HepG2 (cell line): ENCODE results near the gene H1-8. TPM values are rescaled to one million over a fixed set of nuclear protein-coding genes. Genes with fewer than 3 reads are reported as not detected.

Experiments used
- ATAC-seq: fragments of 200-7000 bp; cut with Tn5 transposase; 3 replicates; pipeline ENCODE4 v1.9.1; 2020; ENCODE audit warnings: mild to moderate bottlenecking, moderate library complexity
- BruUV-seq: library from RNA; stranded (reverse); fragments of 400-500 nt; replicated peaks from 2 replicates; lab custom pipeline; 2021; lab: Mats Ljungman, UMichigan
- CTCF ChIA-PET: fragments of 300-600 bp; formaldehyde crosslinking; extraction: SDS; loops from one replicate; lab custom pipeline; 2021; ENCODE audit warnings: low total read pairs, inconsistent platforms, low intra/inter-chr PET ratio; lab: Yijun Ruan, JAX
- POLR2A ChIA-PET: fragments of 350-600 bp; sonication (Branson Sonifier 250); formaldehyde crosslinking; loops from one replicate; lab custom pipeline; 2020; ENCODE audit warnings: antibody characterized with exemption, inconsistent platforms; lab: Yijun Ruan, JAX
- DNase-seq: peaks from one replicate; pipeline ENCODE4 v3.0.0-alpha.2; 2015; ENCODE audit warnings: low spot score
- FAIRE-seq: peaks from 3 replicates; lab custom pipeline; 2011; peaks lifted over from hg19 to GRCh38; lab: Jason Lieb, UNC
- H2AFZ ChIP-seq: one replicate; pipeline ENCODE4 v1.6.1; 2011; ENCODE audit warnings: low read length, inconsistent platforms
- H3K27ac ChIP-seq: fragments of 300-600 bp; 3 replicates; pipeline ENCODE4 v1.8.0; 2011; ENCODE audit warnings: mixed run types, mild to moderate bottlenecking, mixed read lengths, low read length, inconsistent platforms; ENCODE audit not compliant: insufficient read depth; ENCODE audit errors: extremely low read length
- H3K27me3 ChIP-seq, 2 experiments: fragments of 200-600 bp in 1 of 2; 2 replicates in 1 of 2; 3 replicates in 1 of 2; pipeline versions ENCODE4 v1.6.0 to v1.8.0; 2011; ENCODE audit warnings: low read length in 2 of 2, mild to moderate bottlenecking in 2 of 2, moderate library complexity in 2 of 2, inconsistent platforms in 1 of 2; ENCODE audit not compliant: insufficient read depth in 2 of 2, control insufficient read depth in 1 of 2
- H3K36me3 ChIP-seq, 2 experiments: fragments of 200-600 bp in 1 of 2; replicated peaks in 1 of 2; 2 replicates in 1 of 2; 3 replicates in 1 of 2; pipeline versions ENCODE4 v1.5.1 to v1.8.0; 2011; ENCODE audit warnings: low read length in 2 of 2, inconsistent platforms in 1 of 2; ENCODE audit not compliant: insufficient read depth in 2 of 2, control insufficient read depth in 1 of 2
- H3K4me1 ChIP-seq: 2 replicates; pipeline ENCODE4 v1.5.1; 2012; ENCODE audit warnings: low read length, inconsistent platforms; ENCODE audit not compliant: insufficient read depth
- H3K4me2 ChIP-seq: 2 replicates; pipeline ENCODE4 v1.6.0; 2011; ENCODE audit warnings: low read depth, low read length, inconsistent platforms
- H3K4me3 ChIP-seq, 3 experiments: fragments of 200-600 bp in 1 of 3; sonication (generic), shearing (Covaris generic) in 1 of 3; replicated peaks in 1 of 3; 2 replicates each; pipeline ENCODE4 v1.5.1; 2011 to 2016; ENCODE audit warnings: low read length in 3 of 3, inconsistent platforms in 2 of 3, low read depth in 2 of 3, mild to moderate bottlenecking in 2 of 3, control low read depth in 1 of 3, mixed read lengths in 1 of 3; ENCODE audit not compliant: insufficient read depth in 1 of 3
- H3K79me2 ChIP-seq: one replicate; pipeline ENCODE4 v1.6.1; 2011; ENCODE audit warnings: low read length, inconsistent platforms; ENCODE audit not compliant: insufficient read depth
- H3K9ac ChIP-seq: 2 replicates; pipeline ENCODE4 v1.6.0; 2011; ENCODE audit warnings: mild to moderate bottlenecking, low read depth, low read length, inconsistent platforms; ENCODE audit not compliant: insufficient read depth
- H3K9me3 ChIP-seq: 2 replicates; pipeline ENCODE4 v1.5.1; 2012; ENCODE audit warnings: mild to moderate bottlenecking, low read length
- H4K20me1 ChIP-seq: 2 replicates; pipeline ENCODE4 v1.6.0; 2011; ENCODE audit warnings: inconsistent platforms, mild to moderate bottlenecking, low read length, moderate library complexity; ENCODE audit not compliant: insufficient read depth
- CENPT ChIP-seq: sonication (generic); formaldehyde crosslinking; IDR thresholded peaks from 2 replicates; pipeline ENCODE4 v1.8.0; 2022; ENCODE audit warnings: low read depth, mild to moderate bottlenecking, moderate library complexity, missing genetic modification reagents
- ETV6 ChIP-seq: sonication (generic); formaldehyde crosslinking; conservative IDR thresholded peaks from 2 replicates; pipeline ENCODE4 v1.4.0; 2020; ENCODE audit warnings: missing genetic modification reagents
- FOXA3 ChIP-seq: IDR thresholded peaks from 2 replicates; pipeline ENCODE4 v1.6.1; 2016; ENCODE audit warnings: missing genetic modification reagents, missing compliant biosample characterization
- FOXC1 ChIP-seq: sonication (generic); formaldehyde crosslinking; IDR thresholded peaks from 2 replicates; pipeline ENCODE4 v1.8.0; 2022; ENCODE audit warnings: mild to moderate bottlenecking, missing genetic modification reagents, borderline replicate concordance
- GABPB1 ChIP-seq: IDR thresholded peaks from 2 replicates; pipeline ENCODE4 v1.6.1; 2016; ENCODE audit warnings: mild to moderate bottlenecking, missing genetic modification reagents, moderate library complexity, missing compliant biosample characterization
- NCOA5 ChIP-seq: sonication (generic); formaldehyde crosslinking; IDR thresholded peaks from 2 replicates; pipeline ENCODE4 v1.4.0; 2020; ENCODE audit warnings: missing genetic modification reagents
- NFE2L2 ChIP-seq: fragments of 150-350 bp; IDR thresholded peaks from 2 replicates; pipeline ENCODE4 v1.6.1; 2014; ENCODE audit warnings: low read length
- NFYB ChIP-seq: sonication (generic); formaldehyde crosslinking; IDR thresholded peaks from 2 replicates; pipeline ENCODE4 v1.4.0; 2020; ENCODE audit warnings: missing genetic modification reagents
- U2AF2 ChIP-seq: fragments of 200-400 bp; formaldehyde crosslinking; IDR thresholded peaks from 2 replicates; pipeline ENCODE4 v1.6.1; 2017; ENCODE audit warnings: low read depth, mild to moderate bottlenecking, low read length
- ZNF235 ChIP-seq: sonication (generic); formaldehyde crosslinking; IDR thresholded peaks from 2 replicates; pipeline ENCODE4 v1.8.1; 2023; ENCODE audit warnings: mild to moderate bottlenecking, missing genetic modification reagents, borderline replicate concordance
- ZNF292 ChIP-seq: sonication (generic); formaldehyde crosslinking; IDR thresholded peaks from 2 replicates; pipeline ENCODE4 v1.8.1; 2022; ENCODE audit warnings: mild to moderate bottlenecking, low read depth, missing genetic modification reagents, borderline replicate concordance
- ZNF451 ChIP-seq: sonication (generic); formaldehyde crosslinking; IDR thresholded peaks from 2 replicates; pipeline ENCODE4 v1.5.0; 2020; ENCODE audit warnings: mild to moderate bottlenecking, missing genetic modification reagents
- WGBS: methylation state at CpG from one replicate; pipeline ENCODE4 v1.1.6; 2017; ENCODE audit warnings: low lambda C conversion rate; 5-methylcytosine and 5-hydroxymethylcytosine counted together
- in situ Hi-C: cut with HindIII; loops from 2 replicates; pipeline ENCODE4 v1.10.0; 2017; ENCODE audit warnings: low pct_unique_long_range_greater_than_20kb; ENCODE audit not compliant: extremely low pct_ligation_motif_present
- intact Hi-C: fragments of 100-400 bp; cut with micrococcal nuclease; formaldehyde crosslinking; loops from one replicate; pipeline ENCODE4 v1.10.0; 2022; ENCODE audit not compliant: unreplicated experiment
- polyA plus RNA-seq, 8 experiments: library from polyadenylated mRNA; depleted of rRNA in 3 of 8; stranded (reverse) in 7 of 8; unstranded in 1 of 8; fragments of >200 nt; fragmentation: Illumina TruSeq in 4 of 8; extraction: Trizol in 4 of 8; gene quantifications; 2 replicates each; pipeline versions ENCODE4 v1.2.1 to v1.2.3, GENCODE V29; 2011 to 2016; ENCODE audit warnings: low read depth in 4 of 8, missing spikeins in 1 of 8, mixed read lengths in 1 of 8; ENCODE audit not compliant: insufficient read depth in 1 of 8
- total RNA-seq, 5 experiments: library from RNA; depleted of rRNA; stranded (reverse); fragments of >200 nt; fragmentation: Illumina TruSeq; extraction: Trizol; gene quantifications; 2 replicates each; pipeline ENCODE4 v1.2.3, GENCODE V29; 2016; ENCODE audit warnings: low read depth in 1 of 5
- TF ChIP-seq, protein P1 (sequence below): sonication (generic); formaldehyde crosslinking; IDR thresholded peaks from 2 replicates; pipeline ENCODE4 v1.4.0; 2020; ENCODE audit warnings: missing genetic modification reagents
- TF ChIP-seq, protein P2 (sequence below): sonication (generic); formaldehyde crosslinking; IDR thresholded peaks from 2 replicates; pipeline ENCODE4 v1.5.1; 2020; ENCODE audit warnings: mild to moderate bottlenecking, missing genetic modification reagents, borderline replicate concordance

The H1-8 gene
- total and polyA plus RNA-seq, 2 of the 13 experiments (the other 11 are each of a cell fraction or from before 2014, with no cell fraction given): 0.08 TPM; not detected in 1

DNA sequence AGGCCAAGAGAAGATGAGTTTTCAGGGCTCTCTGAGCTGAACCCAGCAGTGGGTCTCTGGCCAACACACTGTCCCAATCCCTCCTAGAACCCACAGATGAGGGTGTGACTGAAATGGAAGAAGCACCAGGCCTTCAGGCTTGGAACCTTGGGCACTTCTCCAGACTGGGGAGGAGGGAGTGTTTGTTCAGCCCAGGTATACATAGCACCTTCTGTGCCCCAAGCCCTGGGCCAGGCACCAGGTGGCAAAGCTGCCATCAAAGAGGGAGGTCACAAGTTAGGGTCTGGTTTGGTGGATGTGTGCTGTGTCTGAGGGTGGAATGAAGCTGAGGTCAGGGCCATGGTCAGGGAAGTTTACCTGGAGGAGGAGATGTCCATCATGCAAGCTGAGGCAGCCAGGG lies 30.4 kb upstream of the H1-8 start:
- Histone ChIP-seq H4K20me1 (no peaks in the 10 kb centered on the region), H3K36me3 (peaks cover 0 to 1% of the 10 kb centered on the region in 2 experiments; a peak in 1 of 5 replicates), H3K27ac (no peak overlapping the region), H2AFZ (no peak overlapping the region), H3K4me3 (no peak overlapping the region), H3K27me3 (no peaks in the 10 kb centered on the region), H3K9ac (no peak overlapping the region), H3K79me2 (no peaks in the 10 kb centered on the region), H3K9me3 (no peaks in the 10 kb centered on the region)
- no peak for FAIRE-seq
- no TSS peak for BruUV-seq
- no peak for DNase-seq
- no peak for ATAC-seq
- in situ Hi-C loops (no loop called here), intact Hi-C loops (no loop called here)
- ChIA-PET POLR2A (no interaction called here), CTCF (no interaction called here)
- TF ChIP-seq GABPB1 (CRISPR knock-in tag): no peak
- no peak for TF ChIP-seq FOXC1 (CRISPR knock-in tag)
- TF ChIP-seq ZNF292 (CRISPR knock-in tag): no peak
- no peak for TF ChIP-seq ETV6
- TF ChIP-seq ZNF451 (CRISPR knock-in tag): no peak
- TF ChIP-seq, protein P1, sequence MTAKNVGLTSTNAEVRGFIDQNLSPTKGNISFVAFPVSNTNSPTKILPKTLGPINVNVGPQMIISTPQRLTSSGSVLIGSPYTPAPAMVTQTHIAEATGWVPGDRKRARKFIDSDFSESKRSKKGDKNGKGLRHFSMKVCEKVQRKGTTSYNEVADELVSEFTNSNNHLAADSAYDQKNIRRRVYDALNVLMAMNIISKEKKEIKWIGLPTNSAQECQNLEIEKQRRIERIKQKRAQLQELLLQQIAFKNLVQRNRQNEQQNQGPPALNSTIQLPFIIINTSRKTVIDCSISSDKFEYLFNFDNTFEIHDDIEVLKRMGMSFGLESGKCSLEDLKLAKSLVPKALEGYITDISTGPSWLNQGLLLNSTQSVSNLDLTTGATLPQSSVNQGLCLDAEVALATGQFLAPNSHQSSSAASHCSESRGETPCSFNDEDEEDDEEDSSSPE: no peak
- TF ChIP-seq, all 625 proteins: peak for 0
- Histone ChIP-seq H3K4me2 (no peak overlapping the region), H3K4me1 (peaks cover 30% of the 10 kb centered on the region)

DNA sequence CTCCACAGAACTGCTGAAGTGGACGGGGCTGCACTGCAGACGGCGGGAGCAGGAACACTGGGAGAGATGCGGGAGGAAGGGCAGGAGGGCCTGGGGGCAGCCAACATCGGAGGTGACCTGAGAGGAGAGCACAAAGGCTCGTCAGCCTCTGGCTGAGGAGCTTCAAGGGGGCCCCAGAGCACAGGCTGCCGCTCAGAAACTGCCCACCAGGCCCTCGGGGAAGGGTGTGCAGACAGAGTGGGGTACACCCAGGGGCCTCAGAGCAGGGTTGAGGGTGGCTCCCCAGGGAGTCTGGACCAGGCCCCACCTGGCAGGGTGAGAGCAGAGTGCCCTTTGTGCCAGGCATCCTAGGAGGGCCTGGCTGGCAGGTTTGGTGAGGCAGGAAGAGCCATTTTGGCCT lies 29.3 kb upstream of the H1-8 start:
- ATAC-seq: no peak
- TF ChIP-seq, protein P2, sequence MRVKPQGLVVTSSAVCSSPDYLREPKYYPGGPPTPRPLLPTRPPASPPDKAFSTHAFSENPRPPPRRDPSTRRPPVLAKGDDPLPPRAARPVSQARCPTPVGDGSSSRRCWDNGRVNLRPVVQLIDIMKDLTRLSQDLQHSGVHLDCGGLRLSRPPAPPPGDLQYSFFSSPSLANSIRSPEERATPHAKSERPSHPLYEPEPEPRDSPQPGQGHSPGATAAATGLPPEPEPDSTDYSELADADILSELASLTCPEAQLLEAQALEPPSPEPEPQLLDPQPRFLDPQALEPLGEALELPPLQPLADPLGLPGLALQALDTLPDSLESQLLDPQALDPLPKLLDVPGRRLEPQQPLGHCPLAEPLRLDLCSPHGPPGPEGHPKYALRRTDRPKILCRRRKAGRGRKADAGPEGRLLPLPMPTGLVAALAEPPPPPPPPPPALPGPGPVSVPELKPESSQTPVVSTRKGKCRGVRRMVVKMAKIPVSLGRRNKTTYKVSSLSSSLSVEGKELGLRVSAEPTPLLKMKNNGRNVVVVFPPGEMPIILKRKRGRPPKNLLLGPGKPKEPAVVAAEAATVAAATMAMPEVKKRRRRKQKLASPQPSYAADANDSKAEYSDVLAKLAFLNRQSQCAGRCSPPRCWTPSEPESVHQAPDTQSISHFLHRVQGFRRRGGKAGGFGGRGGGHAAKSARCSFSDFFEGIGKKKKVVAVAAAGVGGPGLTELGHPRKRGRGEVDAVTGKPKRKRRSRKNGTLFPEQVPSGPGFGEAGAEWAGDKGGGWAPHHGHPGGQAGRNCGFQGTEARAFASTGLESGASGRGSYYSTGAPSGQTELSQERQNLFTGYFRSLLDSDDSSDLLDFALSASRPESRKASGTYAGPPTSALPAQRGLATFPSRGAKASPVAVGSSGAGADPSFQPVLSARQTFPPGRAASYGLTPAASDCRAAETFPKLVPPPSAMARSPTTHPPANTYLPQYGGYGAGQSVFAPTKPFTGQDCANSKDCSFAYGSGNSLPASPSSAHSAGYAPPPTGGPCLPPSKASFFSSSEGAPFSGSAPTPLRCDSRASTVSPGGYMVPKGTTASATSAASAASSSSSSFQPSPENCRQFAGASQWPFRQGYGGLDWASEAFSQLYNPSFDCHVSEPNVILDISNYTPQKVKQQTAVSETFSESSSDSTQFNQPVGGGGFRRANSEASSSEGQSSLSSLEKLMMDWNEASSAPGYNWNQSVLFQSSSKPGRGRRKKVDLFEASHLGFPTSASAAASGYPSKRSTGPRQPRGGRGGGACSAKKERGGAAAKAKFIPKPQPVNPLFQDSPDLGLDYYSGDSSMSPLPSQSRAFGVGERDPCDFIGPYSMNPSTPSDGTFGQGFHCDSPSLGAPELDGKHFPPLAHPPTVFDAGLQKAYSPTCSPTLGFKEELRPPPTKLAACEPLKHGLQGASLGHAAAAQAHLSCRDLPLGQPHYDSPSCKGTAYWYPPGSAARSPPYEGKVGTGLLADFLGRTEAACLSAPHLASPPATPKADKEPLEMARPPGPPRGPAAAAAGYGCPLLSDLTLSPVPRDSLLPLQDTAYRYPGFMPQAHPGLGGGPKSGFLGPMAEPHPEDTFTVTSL (CRISPR knock-in tag): no peak
- TF ChIP-seq NFE2L2: no peak
- no peak for TF ChIP-seq NFYB (CRISPR knock-in tag)
- no peak for TF ChIP-seq CENPT (CRISPR knock-in tag)
- no peak for TF ChIP-seq NCOA5 (CRISPR knock-in tag)
- TF ChIP-seq ZNF235: no peak
- no peak for TF ChIP-seq FOXA3 (CRISPR knock-in tag)
- no peak for TF ChIP-seq U2AF2

More for the DNA sequence above, 29.3 kb upstream of the H1-8 start:
- no peak overlapping the region for H3K4me3 ChIP-seq
- H3K27ac ChIP-seq: no peak overlapping the region
- H4K20me1 ChIP-seq: no peaks in the 10 kb centered on the region
- POLR2A ChIA-PET: no interaction called here
- H3K36me3 ChIP-seq: peaks cover 0 to 1% of the 10 kb centered on the region in 2 experiments; a peak in 1 of 5 replicates
- no peak overlapping the region for H3K4me2 ChIP-seq
- WGBS: 97% methylated on average over 8 of the region's 8 CpGs
- no peak overlapping the region for H2AFZ ChIP-seq
- DNase-seq: no peak
- BruUV-seq: no TSS peak
- H3K79me2 ChIP-seq: no peaks in the 10 kb centered on the region
- intact Hi-C loops (no loop called here), in situ Hi-C loops (no loop called here)
- no peaks in the 10 kb centered on the region for H3K27me3 ChIP-seq
- H3K9ac ChIP-seq: no peak overlapping the region
- FAIRE-seq: no peak
- CTCF ChIA-PET: no interaction called here
- H3K9me3 ChIP-seq: no peaks in the 10 kb centered on the region
- peaks cover 37% of the 10 kb centered on the region for H3K4me1 ChIP-seq
